Testis (tissue), 2 donors: ENCODE measurements around the gene TACC2.

Source experiments
- CTCF ChIP-seq, 3 experiments: fragments of 450-650 bp in 2 of 3; fragments of 200-600 bp in 1 of 3; sonication (generic) in 1 of 3; IDR thresholded peaks; one replicate each; pipeline ENCODE4 v1.5.1; 2016 to 2019; ENCODE audit warnings: antibody characterized with exemption in 3 of 3, mild to moderate bottlenecking in 2 of 3, moderate library complexity in 1 of 3
- POLR2A ChIP-seq: fragments of 450-650 bp; IDR thresholded peaks from one replicate; pipeline ENCODE4 v1.6.1; 2017; ENCODE audit warnings: antibody characterized with exemption, mild to moderate bottlenecking, moderate library complexity

DNA sequence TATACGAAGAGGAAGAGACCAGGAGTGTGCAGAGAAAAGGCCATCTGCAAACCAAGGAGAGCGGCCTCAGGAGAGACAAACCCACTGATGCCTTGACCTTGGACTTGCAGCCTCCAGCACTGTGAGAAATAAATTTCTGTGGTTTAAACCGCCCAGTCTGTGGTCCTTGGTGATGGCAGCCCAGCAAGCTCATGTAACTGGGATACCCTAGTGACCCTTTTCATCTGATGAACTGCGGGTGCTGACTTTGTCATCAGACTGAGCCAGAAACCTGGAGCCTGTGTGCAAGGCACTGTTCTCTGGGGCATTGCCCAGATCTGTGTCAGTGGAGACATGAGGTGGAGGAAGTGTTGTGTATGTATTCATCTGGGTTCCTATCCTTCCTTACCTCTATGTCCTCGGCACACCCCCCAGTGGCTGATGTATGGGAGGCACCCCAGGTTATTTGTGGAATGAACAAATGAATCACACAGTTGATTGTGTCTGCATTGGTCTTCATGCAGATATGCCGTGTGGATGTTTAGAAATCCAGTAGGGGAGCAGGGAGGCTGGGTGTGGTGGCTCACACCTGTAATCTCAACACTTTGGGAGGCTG is 217.6 kb downstream of the TACC2 start:
- TF ChIP-seq CTCF (IDR thresholded peaks at IDR 0.05) (no peak), POLR2A (no peak)
